Keratinocyte (primary cell): ENCODE results near the gene SLC41A1. TPM values are rescaled to one million over a fixed set of nuclear protein-coding genes. Genes with fewer than 3 reads are reported as not detected.
A peak's percentile ranks its signal among the peaks of the same experiment; 100 is the strongest.

Source experiments
- DNase-seq: peaks from one replicate; pipeline ENCODE4 v3.0.0-alpha.2; 2011; ENCODE audit warnings: low read depth, missing footprints, low spot score
- FAIRE-seq: peaks from 2 replicates; lab custom pipeline; 2011; peaks lifted over from hg19 to GRCh38; lab: Jason Lieb, UNC
- H2AFZ ChIP-seq: 2 replicates; pipeline ENCODE4 v1.6.0; 2012; ENCODE audit warnings: low read length, control low read depth, inconsistent platforms; ENCODE audit not compliant: control insufficient read depth
- H3K27ac ChIP-seq: 2 replicates; pipeline ENCODE4 v1.5.1; 2011; ENCODE audit warnings: low read length; ENCODE audit not compliant: control insufficient read depth, insufficient read depth
- H3K27me3 ChIP-seq: 3 replicates; pipeline ENCODE4 v1.6.0; 2011; ENCODE audit warnings: low read length; ENCODE audit not compliant: control insufficient read depth, insufficient read depth; ENCODE audit errors: extremely low read depth
- H3K36me3 ChIP-seq, 2 experiments: 2 replicates in 1 of 2; 3 replicates in 1 of 2; pipeline ENCODE4 v1.5.1; 2011; ENCODE audit warnings: low read length in 2 of 2, mild to moderate bottlenecking in 1 of 2; ENCODE audit not compliant: control insufficient read depth in 2 of 2, insufficient read depth in 2 of 2; ENCODE audit errors: extremely low read depth in 1 of 2
- H3K4me1 ChIP-seq: 3 replicates; pipeline ENCODE4 v1.5.1; 2011; ENCODE audit warnings: low read length; ENCODE audit not compliant: control insufficient read depth, insufficient read depth; ENCODE audit errors: extremely low read depth
- H3K4me2 ChIP-seq: 3 replicates; pipeline ENCODE4 v1.6.0; 2011; ENCODE audit warnings: low read depth, low read length; ENCODE audit not compliant: control insufficient read depth, insufficient read depth; ENCODE audit errors: extremely low read depth
- H3K4me3 ChIP-seq, 3 experiments: fragments of 200-600 bp in 1 of 3; sonication (generic) in 1 of 3; 2 replicates in 2 of 3; 3 replicates in 1 of 3; pipeline ENCODE4 v1.5.1; 2011 to 2016; ENCODE audit warnings: low read length in 3 of 3, mild to moderate bottlenecking in 3 of 3, control low read depth in 2 of 3, inconsistent platforms in 1 of 3, low read depth in 1 of 3, mixed read lengths in 1 of 3, mixed run types in 1 of 3, moderate library complexity in 1 of 3; ENCODE audit not compliant: control insufficient read depth in 2 of 3, insufficient read depth in 2 of 3; ENCODE audit errors: extremely low read depth in 1 of 3
- H3K79me2 ChIP-seq: 2 replicates; pipeline ENCODE4 v1.6.0; 2012; ENCODE audit warnings: low read length; ENCODE audit not compliant: control insufficient read depth, insufficient read depth
- H3K9ac ChIP-seq: 3 replicates; pipeline ENCODE4 v1.6.0; 2011; ENCODE audit warnings: low read length; ENCODE audit not compliant: control insufficient read depth, insufficient read depth; ENCODE audit errors: extremely low read depth
- H3K9me1 ChIP-seq: 3 replicates; pipeline ENCODE4 v1.6.0; 2011; ENCODE audit warnings: low read length; ENCODE audit not compliant: control insufficient read depth, insufficient read depth; ENCODE audit errors: extremely low read depth
- H3K9me3 ChIP-seq: 2 replicates; pipeline ENCODE4 v1.5.1; 2012; ENCODE audit warnings: low read depth, low read length; ENCODE audit not compliant: control insufficient read depth
- H4K20me1 ChIP-seq: 3 replicates; pipeline ENCODE4 v1.6.0; 2011; ENCODE audit warnings: low read length; ENCODE audit not compliant: control insufficient read depth, insufficient read depth; ENCODE audit errors: extremely low read depth
- EZH2 ChIP-seq: IDR thresholded peaks from one replicate; pipeline ENCODE4 v1.6.1; 2012; ENCODE audit warnings: inconsistent platforms, mild to moderate bottlenecking, low read length, moderate library complexity
- dilution Hi-C: fragments of 300-500 bp; cut with MboI; formaldehyde crosslinking; loops from one replicate; pipeline ENCODE4 v1.7.0; 2020; ENCODE audit warnings: low sequenced_read_pairs; ENCODE audit not compliant: extremely low pct_ligation_motif_present
- polyA plus RNA-seq, 5 experiments: library from polyadenylated mRNA; depleted of rRNA in 3 of 5; stranded (reverse) in 3 of 5; stranded (forward) in 1 of 5; unstranded in 1 of 5; fragments of >200 nt; gene quantifications; 1 replicate in 1 of 5; 2 replicates in 3 of 5; 3 replicates in 1 of 5; pipeline versions ENCODE4 v1.2.1 to v1.2.3, GENCODE V29; 2011 to 2012; ENCODE audit warnings: missing spikeins in 2 of 5, low read depth in 1 of 5, low replicate concordance in 1 of 5
- TF ChIP-seq, protein P1 (sequence below), 3 experiments: IDR thresholded peaks in 1 of 3; conservative IDR thresholded peaks in 1 of 3; optimal IDR thresholded peaks in 1 of 3; 2 replicates in 2 of 3; 3 replicates in 1 of 3; pipeline versions ENCODE3 to v1.5.1; 2011; ENCODE audit warnings: low read length in 3 of 3, mild to moderate bottlenecking in 3 of 3, moderate library complexity in 2 of 3, control low read depth in 1 of 3, inconsistent platforms in 1 of 3; ENCODE audit not compliant: insufficient read depth in 2 of 3; ENCODE audit errors: extremely low read depth in 1 of 3

Gene SLC41A1
- polyA plus RNA-seq, 1 donor (not counting 4 experiments of a cell fraction or from before 2014, with no cell fraction given), result 21.7 TPM

DNA sequence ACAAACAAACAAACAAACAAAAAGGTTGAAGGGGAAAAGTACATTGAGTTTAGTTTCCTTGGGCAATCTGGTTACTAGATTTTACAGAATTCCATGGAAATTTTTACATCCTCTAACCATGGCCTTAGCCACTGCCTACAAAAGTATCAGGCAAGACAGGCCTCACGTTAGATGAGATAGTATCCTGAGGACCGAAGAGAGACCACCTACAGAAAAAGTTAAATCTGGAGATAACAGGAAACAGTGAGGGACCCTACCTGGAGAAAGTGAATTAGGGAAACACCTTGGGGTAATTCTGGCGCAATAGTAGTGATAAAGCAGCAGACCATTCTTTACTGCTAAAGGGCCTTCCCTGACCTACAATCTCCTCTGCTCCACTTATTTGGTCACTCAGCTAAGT lies 46.4 kb downstream of the SLC41A1 start:
- Histone ChIP-seq H3K4me1 (peaks cover 10% of the 10 kb centered on the region), H3K27me3 (no peaks in the 10 kb centered on the region), H4K20me1 (no peaks in the 10 kb centered on the region), H3K4me2 (no peak overlapping the region), H3K27ac (no peak overlapping the region), H3K79me2 (no peaks in the 10 kb centered on the region), H3K9me3 (no peaks in the 10 kb centered on the region), H3K4me3 (no peak overlapping the region), H3K36me3 (peaks cover 2 to 8% of the 10 kb centered on the region in 2 experiments), H3K9me1 (no peaks in the 10 kb centered on the region), H2AFZ (no peak overlapping the region), H3K9ac (no peak overlapping the region)
- peak; percentile 13 for FAIRE-seq
- dilution Hi-C loops, result no loop called here
- TF ChIP-seq, protein P1, sequence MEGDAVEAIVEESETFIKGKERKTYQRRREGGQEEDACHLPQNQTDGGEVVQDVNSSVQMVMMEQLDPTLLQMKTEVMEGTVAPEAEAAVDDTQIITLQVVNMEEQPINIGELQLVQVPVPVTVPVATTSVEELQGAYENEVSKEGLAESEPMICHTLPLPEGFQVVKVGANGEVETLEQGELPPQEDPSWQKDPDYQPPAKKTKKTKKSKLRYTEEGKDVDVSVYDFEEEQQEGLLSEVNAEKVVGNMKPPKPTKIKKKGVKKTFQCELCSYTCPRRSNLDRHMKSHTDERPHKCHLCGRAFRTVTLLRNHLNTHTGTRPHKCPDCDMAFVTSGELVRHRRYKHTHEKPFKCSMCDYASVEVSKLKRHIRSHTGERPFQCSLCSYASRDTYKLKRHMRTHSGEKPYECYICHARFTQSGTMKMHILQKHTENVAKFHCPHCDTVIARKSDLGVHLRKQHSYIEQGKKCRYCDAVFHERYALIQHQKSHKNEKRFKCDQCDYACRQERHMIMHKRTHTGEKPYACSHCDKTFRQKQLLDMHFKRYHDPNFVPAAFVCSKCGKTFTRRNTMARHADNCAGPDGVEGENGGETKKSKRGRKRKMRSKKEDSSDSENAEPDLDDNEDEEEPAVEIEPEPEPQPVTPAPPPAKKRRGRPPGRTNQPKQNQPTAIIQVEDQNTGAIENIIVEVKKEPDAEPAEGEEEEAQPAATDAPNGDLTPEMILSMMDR (optimal IDR thresholded peaks at IDR 0.05 in 1 of 3, IDR thresholded peaks at IDR 0.05 in 1 of 3, conservative IDR thresholded peaks at IDR 0.05 in 1 of 3; ENCODE audit: extremely low read depth in 1 of 3, insufficient read depth in 2 of 3, low read length in 3 of 3), result no peak
- no peak for TF ChIP-seq EZH2
- DNase-seq, result no peak

DNA sequence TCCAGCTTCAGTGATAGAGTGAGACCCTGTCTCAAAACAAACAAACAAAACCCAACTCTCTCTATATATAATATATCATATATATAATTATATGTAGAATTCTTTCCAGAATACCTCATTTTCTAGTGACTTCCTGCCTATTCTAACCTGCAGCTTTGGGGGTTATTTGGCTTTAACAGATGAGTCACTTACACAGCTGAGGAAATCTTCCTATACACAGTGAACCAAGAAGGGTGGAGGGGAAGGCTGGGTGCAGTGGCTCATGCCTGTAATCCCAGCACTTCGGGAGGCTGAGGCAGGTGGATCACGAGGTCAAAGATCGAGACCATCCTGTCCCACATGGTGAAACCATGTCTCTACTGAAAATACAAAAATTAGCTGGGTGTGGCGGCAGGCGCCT lies 47.0 kb downstream of the SLC41A1 start:
- Histone ChIP-seq H3K4me1 (peaks cover 10% of the 10 kb centered on the region), H3K4me2 (no peak overlapping the region), H3K9me1 (no peaks in the 10 kb centered on the region), H3K27ac (no peak overlapping the region), H3K9ac (no peak overlapping the region), H4K20me1 (no peaks in the 10 kb centered on the region), H3K27me3 (no peaks in the 10 kb centered on the region), H3K79me2 (no peaks in the 10 kb centered on the region), H2AFZ (no peak overlapping the region), H3K9me3 (no peaks in the 10 kb centered on the region), H3K36me3 (peaks cover 2 to 8% of the 10 kb centered on the region in 2 experiments), H3K4me3 (no peak overlapping the region)
- TF ChIP-seq, protein P1 (optimal IDR thresholded peaks at IDR 0.05 in 1 of 3, IDR thresholded peaks at IDR 0.05 in 1 of 3, conservative IDR thresholded peaks at IDR 0.05 in 1 of 3; ENCODE audit: extremely low read depth in 1 of 3, insufficient read depth in 2 of 3, low read length in 3 of 3), result no peak
- TF ChIP-seq EZH2, result no peak
- dilution Hi-C loops, result no loop called here
- DNase-seq, result no peak
- no peak for FAIRE-seq
